Inferior parietal cortex (tissue), 1 donor: ENCODE results near the gene ARPC4.
A peak's percentile ranks its signal among the peaks of the same experiment; 100 is the strongest.
"Not testable (repeated sequence)": the region's sequence is repeated elsewhere in the genome, so short reads cannot be mapped to it uniquely, and the experiment has no call there.

ENCODE experiments used
- DNase-seq: peaks from one replicate; pipeline ENCODE4 v3.0.0-alpha.2; 2016; ENCODE audit errors: extremely low spot score

The ARPC4 gene

GRCh38 chr3:9820946-9821345 lies 28.1 kb downstream of the ARPC4 start:
- DNase-seq, result no peak

- no peak for DNase-seq
Measured at GRCh38 chr3:9825451-9826040, 32.7 kb downstream of the ARPC4 start.

GRCh38 chr3:9826815-9827573 lies 34.1 kb downstream of the ARPC4 start:
- DNase-seq, result no peak

- DNase-seq, result no peak
Measured at GRCh38 chr3:9828801-9829755, 36.2 kb downstream of the ARPC4 start.

- DNase-seq, result no peak
Measured at GRCh38 chr3:9831253-9831652, 38.4 kb downstream of the ARPC4 start.

GRCh38 chr3:9833078-9833477 lies 40.2 kb downstream of the ARPC4 start:
- DNase-seq, result no peak

GRCh38 chr3:9834520-9835380 lies 41.9 kb downstream of the ARPC4 start:
- DNase-seq, result no peak

- no peak for DNase-seq
Measured at GRCh38 chr3:9837701-9838582, 45.1 kb downstream of the ARPC4 start.

- no peak for DNase-seq
Measured at GRCh38 chr3:9838856-9839255, 46.0 kb downstream of the ARPC4 start.

- no peak for DNase-seq
Measured at GRCh38 chr3:9841015-9841414, 48.1 kb downstream of the ARPC4 start.

GRCh38 chr3:9843715-9844438 lies 51.0 kb downstream of the ARPC4 start, which contains the start of gene RPUSD3:
Gene RPUSD3, minus strand, starts transcription at chr3:9844008. Its CDS starts 18 bp downstream, at chr3:9843990.
- peak; percentile 98 for DNase-seq

- no peak for DNase-seq
Measured at GRCh38 chr3:9846231-9846630, 53.3 kb downstream of the ARPC4 start.

GRCh38 chr3:9846931-9847488 lies 54.1 kb downstream of the ARPC4 start:
- DNase-seq, result no peak

- DNase-seq, result not testable (repeated sequence)
Measured at GRCh38 chr3:9847870-9848269, 55.0 kb downstream of the ARPC4 start.

- DNase-seq, result peak; percentile 44
Measured at GRCh38 chr3:9848860-9849259, 56.0 kb downstream of the ARPC4 start.

GRCh38 chr3:9851383-9851782 lies 58.5 kb downstream of the ARPC4 start:
- DNase-seq, result not testable (repeated sequence)

GRCh38 chr3:9851926-9852325 lies 59.0 kb downstream of the ARPC4 start:
- not testable (repeated sequence) for DNase-seq

GRCh38 chr3:9852528-9852927 lies 59.6 kb downstream of the ARPC4 start:
- DNase-seq, result no peak

- not testable (repeated sequence) for DNase-seq
Measured at GRCh38 chr3:9854291-9854940, 61.5 kb downstream of the ARPC4 start.
